Ishikawa (cell line): ENCODE measurements around the gene RUVBL1.

Source experiments
- CEBPB ChIP-seq: IDR thresholded peaks from 2 replicates; pipeline ENCODE4 v1.6.1; 2012
- CREB1 ChIP-seq: IDR thresholded peaks from 2 replicates; pipeline ENCODE4 v1.6.1; 2012; ENCODE audit warnings: low read depth
- EGR1 ChIP-seq: IDR thresholded peaks from 2 replicates; pipeline ENCODE4 v1.6.1; 2012
- EP300 ChIP-seq: IDR thresholded peaks from 2 replicates; pipeline ENCODE4 v1.6.1; 2012; ENCODE audit warnings: borderline replicate concordance
- FOXM1 ChIP-seq: IDR thresholded peaks from 2 replicates; pipeline ENCODE4 v1.6.1; 2012; ENCODE audit warnings: low read depth, borderline replicate concordance
- MAX ChIP-seq: IDR thresholded peaks from 2 replicates; pipeline ENCODE4 v1.6.1; 2012
- NFIC ChIP-seq: IDR thresholded peaks from 2 replicates; pipeline ENCODE4 v1.6.1; 2012
- RAD21 ChIP-seq: IDR thresholded peaks from 2 replicates; pipeline ENCODE4 v1.6.1; 2012; ENCODE audit warnings: low read depth
- REST ChIP-seq: IDR thresholded peaks from 2 replicates; pipeline ENCODE4 v1.6.1; 2012; ENCODE audit warnings: low read depth, mild to moderate bottlenecking
- TAF1 ChIP-seq: IDR thresholded peaks from 2 replicates; pipeline ENCODE4 v1.6.1; 2012; ENCODE audit warnings: low read depth, mild to moderate bottlenecking
- TEAD4 ChIP-seq: IDR thresholded peaks from 2 replicates; pipeline ENCODE4 v1.6.1; 2012
- USF1 ChIP-seq: IDR thresholded peaks from 2 replicates; pipeline ENCODE4 v1.6.1; 2012
- YY1 ChIP-seq: IDR thresholded peaks from 2 replicates; pipeline ENCODE4 v1.6.1; 2012; ENCODE audit warnings: low read depth
- ZBTB7A ChIP-seq: IDR thresholded peaks from 2 replicates; pipeline ENCODE4 v1.6.1; 2012; ENCODE audit warnings: low read depth

GRCh38 chr3:128081846-128082245 lies 41.8 kb downstream of the RUVBL1 start:
- TF ChIP-seq RAD21 (no peak), EP300 (no peak), REST (no peak), EGR1 (no peak), TEAD4 (no peak), CEBPB (no peak), YY1 (no peak), CREB1 (no peak), USF1 (no peak), FOXM1 (no peak), TAF1 (no peak), MAX (no peak), ZBTB7A (no peak), NFIC (no peak)
